GM19395 (cell line): ENCODE data around the gene SEC14L1.
"Not testable (repeated sequence)": the region's sequence is repeated elsewhere in the genome, so short reads cannot be mapped to it uniquely, and the experiment has no call there.

Source experiments
- ATAC-seq: cut with Tn5 transposase; IDR thresholded peaks from one replicate; pipeline ENCODE4 v1.9.1; 2021; ENCODE audit warnings: mild to moderate bottlenecking, moderate library complexity; ENCODE audit not compliant: unreplicated experiment

The SEC14L1 gene

DNA sequence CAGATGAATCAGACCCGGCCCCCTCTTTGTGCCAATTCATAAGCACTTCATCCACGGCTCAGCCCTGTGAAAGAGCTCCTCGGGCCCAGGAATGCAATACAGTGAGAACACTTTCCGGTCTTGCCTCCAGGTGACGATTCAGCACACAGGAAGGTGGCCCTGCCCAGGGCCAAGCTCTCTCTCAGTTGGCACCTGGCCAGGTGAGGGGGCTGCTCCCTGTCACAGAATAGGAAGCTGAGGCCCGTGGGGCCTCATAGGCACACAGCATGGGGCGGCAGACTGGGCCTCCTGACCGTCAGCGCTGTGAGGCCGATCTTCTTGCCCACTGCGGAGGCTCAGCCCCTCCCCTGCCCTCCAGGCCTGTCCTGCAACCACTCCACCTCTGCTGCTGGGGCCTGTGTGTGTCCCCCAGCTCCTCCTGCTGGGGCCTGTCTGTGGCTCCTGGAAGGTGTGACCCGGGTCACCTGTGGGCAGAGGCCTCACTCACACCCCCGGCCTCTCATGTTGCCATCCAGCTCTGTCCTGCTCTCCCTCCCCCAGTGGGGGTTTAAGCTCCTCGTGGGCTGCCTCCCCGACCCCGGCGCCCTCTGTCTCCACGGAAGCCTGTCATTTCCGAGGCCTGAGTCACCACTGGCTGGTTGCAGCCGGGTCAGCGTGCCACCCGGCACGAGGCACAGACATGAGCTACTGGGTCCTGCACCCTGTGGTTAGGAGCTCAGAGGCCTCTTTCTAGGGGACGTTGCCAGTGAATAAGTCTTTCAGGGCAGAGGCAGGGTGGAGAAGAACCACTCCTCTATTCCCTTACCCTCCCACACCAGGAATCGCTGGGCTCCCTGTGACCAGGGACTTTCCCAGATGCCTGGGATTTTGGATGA, 114.4 kb downstream of the SEC14L1 start:
- no peak for ATAC-seq

DNA sequence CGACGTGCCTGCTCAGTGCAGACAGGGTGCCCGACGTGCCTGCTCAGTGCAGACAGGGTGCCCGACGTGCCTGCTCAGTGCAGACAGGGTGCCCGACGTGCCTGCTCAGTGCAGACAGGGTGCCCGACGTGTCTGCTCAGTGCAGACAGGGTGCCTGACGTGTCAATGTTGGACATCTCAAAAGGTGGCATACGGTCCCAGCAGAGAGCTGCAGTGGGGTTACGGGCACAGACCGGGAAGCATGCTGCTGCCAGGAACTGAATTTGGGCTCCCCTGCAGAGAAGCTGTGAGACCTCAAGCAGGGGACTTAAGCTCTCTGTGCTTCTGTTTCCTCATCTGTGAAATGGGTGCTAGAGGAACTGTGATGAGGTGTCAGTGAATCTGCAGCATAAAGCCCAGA, 115.2 kb downstream of the SEC14L1 start:
- not testable (repeated sequence) for ATAC-seq

DNA sequence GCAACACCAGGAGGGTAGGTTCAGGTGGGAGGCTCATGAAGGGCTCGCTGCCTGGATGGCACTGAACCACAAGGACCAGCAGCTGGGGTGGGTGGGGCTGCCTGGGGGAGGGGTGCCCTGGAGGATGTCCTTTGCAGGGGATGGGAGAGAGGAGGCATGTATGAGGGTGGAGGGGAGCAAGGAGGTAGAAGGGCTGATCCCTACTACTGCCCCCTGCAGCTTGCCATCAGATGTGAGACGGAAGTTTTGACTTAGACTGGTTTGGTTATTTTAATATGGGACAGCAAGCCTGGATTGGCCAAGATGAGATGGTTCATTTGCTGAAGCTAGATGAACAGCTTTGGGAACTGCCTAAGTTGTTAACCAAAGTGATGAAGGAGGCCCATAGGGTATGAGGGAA, 115.9 kb downstream of the SEC14L1 start:
- no peak for ATAC-seq

DNA sequence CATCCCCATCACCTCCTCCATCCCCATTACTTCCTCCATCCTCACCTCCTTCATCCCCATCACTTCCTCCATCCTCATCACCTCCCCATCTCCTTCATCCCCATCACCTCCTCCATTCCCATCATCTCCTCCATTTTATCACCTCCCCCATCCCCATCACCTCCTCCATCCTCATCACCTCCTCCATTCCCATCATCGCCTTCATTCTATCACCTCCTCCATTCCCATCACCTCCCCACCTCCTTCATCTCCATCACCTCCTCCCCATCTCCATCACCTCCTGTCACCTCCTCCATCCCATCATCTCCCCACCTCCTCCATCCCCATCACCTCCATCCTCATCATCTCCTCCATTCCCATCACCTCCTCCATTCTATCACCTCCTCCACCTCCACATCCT, 116.4 kb downstream of the SEC14L1 start:
- ATAC-seq: no peak

DNA sequence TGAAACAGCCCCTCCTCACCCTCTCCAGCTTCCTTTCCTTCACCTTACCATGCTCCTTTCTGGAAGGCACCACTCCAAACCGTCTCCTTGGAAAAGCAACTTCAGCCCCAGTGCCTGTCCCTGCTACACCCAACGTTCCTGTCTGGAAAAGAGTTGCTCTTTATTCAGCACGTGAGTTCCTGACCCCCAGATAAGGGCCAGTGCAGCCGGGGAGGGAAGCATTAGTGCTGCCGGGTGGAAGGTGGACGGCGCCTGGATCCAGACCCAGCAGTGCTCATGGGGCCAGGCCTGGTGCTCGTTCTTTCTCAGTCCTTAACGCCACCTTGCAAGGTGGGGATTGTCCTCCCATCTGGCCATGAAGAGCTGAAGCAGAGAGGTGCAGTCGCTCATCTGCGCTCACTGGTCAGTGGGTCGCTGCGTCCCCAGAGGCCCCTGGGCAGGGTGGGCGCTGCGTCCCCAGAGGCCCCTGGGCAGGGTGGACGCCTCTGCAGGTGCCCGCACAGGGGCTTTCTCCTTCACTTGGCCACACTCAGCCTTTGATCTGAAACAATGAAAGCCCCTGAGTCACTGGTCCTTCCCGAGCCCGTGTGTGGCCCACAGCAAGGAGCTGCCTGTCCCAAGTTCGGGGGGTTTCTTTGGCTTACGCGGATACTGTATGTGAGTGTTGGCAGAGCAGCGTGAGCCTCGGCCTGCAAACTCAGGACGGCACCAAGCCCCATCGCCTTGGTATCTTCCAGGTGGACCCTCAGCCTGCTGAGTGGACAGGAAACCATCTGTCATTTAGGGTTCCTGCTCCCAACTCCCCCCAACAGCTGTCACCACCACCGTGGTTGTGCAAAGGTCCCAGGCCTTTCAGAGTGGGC, 117.1 kb downstream of the SEC14L1 start:
- no peak for ATAC-seq

DNA sequence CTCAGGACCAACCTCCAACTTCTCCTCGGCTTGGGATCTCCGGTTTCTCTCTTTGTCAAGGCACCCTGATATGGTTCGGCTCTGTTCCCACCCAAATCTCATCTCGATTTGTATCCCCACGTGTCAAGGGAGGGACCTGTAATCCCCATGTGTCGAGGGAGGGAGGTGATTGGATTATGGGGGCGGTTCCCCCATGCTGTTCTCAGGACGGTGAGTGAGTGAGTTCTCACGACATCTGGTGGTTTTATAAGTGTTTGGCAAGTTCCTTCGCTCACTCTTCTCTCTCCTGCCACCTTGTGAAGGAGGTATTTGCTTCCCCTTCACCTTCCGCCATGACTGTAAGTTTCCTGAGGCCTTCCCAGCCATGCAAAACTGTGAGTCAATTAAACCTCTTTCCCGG, 117.9 kb downstream of the SEC14L1 start:
- ATAC-seq: no peak

DNA sequence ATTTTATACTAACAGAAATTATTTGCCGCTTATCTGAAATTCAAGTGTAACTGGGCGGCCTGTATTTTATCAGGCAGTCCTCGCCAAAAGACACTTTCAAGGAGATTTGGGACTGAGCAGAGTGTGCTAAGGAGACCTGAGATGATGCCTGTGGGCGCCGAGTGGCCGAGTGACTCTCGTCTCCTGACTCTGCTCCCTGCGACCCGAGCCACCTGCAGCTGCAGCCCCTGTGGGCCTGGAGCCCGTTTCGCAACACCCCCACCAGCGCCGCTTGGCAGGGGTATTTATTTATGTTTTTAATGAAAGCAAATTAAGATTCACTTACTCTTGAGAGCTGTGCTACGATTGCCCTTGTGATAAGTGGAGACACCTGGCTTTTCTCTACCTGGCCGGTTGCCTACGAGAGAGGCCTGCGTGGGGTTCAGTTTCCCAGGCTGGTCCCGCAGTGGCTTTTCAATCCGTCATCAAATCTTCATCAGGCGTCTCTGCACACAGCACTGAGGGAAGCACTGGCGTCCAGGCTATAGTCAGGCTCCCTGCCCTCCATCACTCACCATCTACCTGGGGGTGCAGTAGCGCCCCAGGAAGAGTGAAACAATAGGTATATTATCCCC, 124.0 kb downstream of the SEC14L1 start:
- no peak for ATAC-seq

DNA sequence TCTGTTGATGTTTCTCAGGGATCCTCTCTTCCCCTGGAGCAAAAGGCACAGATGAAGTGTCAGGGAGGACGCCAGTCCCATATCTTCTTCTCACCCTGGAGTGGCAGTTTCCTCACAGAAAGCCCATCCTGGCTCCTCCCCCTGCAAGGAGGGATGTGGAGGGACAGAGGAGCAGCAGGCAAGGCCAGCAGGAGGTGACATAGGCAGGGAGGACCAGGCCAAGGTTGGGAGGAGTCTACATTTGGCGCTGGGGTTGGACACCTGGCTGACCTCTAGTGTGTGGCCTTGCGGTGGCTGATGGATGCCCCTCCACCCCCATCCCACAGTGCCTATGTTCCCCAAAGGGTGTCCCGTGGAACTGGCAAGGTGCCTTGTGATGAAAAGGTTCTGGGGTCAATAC, 125.4 kb downstream of the SEC14L1 start:
- no peak for ATAC-seq
